ENCODE measurements around the gene MTRF1L.

GRCh38 chr6:152977556-152977955 is 25.0 kb downstream of the MTRF1L start:
- TF ChIP-seq CTCF (optimal IDR thresholded peaks at IDR 0.05 in 1 of 3, IDR thresholded peaks at IDR 0.05 in 1 of 3, conservative IDR thresholded peaks at IDR 0.05 in 1 of 3; ENCODE audit: extremely low read depth in 1 of 3, insufficient read depth in 2 of 3, low read length in 3 of 3) (no peak), EZH2 (IDR thresholded peaks at IDR 0.05; ENCODE audit: low read length) (no peak)

All from keratinocyte (primary cell).